GM21619 (cell line): ENCODE results near the gene CD82.
A peak's percentile ranks its signal among the peaks of the same experiment; 100 is the strongest.

Experiments used
- ATAC-seq: cut with Tn5 transposase; IDR thresholded peaks from one replicate; pipeline ENCODE4 v1.9.1; 2021; ENCODE audit not compliant: unreplicated experiment

Gene CD82

DNA sequence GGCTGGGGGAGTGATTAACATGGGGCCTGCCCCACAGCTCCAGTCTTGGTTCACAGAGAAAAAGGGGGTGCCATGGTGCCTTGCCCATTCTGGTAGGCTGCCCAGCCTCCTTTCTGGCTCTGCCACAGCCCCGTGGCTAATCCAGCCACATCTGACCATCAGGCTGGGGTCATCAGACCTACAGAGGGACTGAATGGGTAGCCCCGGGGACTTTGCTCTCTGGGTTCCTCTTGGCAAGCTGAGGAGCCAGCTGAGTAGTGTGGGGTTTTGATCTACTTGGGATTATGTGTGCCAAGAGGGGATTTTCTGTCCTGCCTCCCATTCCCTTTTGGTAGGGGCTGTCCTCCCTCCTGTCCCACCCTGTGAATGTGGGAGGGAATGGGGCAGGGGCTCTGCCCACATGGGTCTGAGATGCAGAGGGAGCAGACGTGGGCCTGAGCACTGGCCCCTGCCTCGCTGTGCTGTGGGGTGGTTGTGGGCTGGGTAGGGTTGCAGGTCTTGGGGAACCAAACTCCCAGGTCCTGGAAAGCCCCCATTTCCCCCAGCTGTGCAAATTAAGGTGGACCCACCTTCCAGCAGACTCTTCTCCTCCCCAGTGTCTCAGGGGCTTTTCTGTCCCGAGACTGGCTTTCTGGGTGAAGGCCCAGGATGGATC, 32.0 kb downstream of the CD82 start:
- peak; percentile 5 for ATAC-seq

DNA sequence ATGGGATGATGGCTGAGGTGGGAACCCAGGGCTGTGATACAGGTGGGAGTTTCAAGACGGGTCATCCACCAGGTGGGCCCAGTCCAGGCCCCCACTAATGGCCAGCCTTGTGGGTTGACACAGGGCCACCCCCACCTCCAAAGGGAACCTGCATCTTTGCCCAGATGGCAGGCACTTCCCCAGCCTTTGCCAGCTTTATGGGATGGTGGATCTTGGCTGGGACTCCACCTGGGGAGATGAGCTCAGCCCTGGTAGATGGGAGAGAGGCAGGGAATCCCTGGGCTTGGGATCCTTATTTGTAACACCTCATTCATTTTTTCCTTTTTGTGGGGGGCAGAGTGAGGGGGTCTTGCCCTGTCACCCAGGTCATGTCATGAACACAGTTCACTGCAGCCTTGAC, 33.4 kb downstream of the CD82 start:
- ATAC-seq: no peak

DNA sequence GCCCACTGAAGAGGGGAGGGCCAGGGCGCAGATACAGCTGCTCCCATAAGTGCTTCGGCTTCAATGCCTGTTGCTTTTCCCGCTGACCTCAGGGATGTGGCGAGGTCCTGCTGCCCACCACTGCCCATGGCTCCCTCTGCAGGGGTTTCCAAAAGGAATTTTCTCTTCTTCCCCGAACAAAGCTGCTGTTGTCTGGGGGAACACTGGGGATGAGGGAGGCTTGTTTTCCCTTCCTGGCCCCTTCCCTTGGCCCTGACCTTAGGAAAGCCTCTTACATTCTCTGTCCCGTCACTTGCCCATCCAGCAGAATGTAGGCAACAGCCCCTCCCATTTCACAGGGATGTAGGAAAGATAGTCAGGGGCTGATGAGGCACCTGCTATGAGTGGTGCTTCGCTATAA, 34.8 kb downstream of the CD82 start:
- ATAC-seq: no peak

DNA sequence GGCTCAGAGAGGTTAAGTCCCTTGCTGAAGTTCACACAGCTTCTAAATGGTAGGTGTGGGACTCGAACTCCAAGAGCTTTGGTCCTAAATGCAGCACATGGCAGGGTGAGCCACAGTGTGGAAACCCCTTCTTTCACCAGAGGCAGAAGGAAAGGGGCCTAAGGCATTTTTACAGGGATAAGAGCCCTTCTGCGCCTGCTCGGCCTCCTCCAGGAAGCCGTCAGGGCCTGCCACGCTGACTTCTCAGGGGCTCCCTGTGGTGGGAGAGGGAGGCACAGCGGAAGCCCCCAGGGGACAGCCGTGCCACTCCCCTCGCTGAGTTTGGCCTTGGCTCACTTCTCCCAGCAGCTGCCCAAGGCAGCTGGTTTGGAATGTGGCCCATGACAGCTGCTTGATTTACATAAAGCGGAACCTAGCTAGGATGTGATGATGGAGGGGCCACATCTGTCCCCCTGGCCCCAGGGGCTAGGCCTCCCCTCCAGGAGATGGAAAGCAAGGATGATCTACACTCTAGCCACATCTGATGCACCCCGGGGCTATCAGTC, 35.4 kb downstream of the CD82 start:
- ATAC-seq: peak; percentile 27

DNA sequence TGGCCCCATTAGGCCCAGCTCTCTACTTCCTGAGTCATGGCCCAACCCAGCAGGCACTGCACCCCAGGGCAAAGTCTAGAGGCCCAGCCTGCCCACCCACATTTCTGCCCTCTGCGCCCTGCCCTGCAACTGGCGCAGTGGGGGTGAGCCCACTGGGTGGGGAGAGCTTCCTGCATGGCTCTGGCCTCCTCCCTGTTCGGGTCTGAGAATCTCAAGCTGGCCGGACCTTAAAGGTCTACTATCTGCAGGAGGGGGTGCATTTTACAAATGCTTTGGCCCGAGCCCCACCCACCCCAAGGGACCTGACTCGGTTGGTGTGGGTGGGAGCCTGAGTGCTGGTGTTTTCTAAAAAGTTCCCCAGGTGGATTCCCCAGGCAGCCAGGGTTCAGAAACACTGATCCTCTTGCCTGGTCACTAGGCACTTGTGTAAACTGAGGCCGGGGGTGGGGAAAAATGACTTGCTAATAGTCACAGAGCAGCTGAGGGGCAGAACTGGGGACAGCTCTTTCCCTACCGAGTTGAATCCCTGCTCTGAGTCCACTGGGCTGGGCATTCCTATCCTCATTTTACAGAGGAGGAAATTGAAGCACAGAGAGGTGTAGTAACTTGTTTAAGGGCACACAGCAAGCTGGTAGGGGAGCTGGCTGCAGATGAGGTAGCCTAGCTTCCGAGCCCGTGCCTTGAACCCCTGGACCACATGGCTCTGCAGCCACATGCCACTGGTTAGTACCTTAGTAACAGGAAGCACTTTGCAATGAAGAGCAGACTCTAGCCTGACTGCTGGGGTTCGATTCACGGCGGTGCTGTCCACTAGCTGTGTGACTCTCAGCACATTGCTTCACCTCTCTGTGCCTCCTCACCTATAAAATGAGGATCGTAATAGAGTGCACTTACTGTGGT, 36.3 kb downstream of the CD82 start:
- peak; percentile 30 for ATAC-seq

DNA sequence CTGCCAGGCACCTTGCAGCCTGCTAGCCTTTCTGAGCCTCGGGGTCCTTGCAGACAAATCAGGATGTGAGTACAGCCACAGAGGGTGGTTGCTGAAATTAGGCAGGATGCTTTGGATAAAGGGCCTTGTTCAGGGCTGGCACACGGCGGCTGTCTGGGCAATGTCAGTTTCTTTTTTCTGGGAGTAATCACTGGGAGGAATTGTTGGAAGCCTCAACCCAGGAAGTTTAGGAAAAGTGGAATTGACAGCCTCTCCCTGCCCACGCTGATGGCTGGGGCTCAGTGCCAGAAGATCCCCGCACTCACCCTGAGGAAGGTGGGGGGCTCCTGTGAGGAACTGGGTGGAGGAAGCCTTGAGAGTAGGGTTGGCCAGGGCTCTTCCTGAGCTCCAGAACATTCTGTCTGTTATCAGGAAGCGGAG, 37.4 kb downstream of the CD82 start:
- no peak for ATAC-seq

DNA sequence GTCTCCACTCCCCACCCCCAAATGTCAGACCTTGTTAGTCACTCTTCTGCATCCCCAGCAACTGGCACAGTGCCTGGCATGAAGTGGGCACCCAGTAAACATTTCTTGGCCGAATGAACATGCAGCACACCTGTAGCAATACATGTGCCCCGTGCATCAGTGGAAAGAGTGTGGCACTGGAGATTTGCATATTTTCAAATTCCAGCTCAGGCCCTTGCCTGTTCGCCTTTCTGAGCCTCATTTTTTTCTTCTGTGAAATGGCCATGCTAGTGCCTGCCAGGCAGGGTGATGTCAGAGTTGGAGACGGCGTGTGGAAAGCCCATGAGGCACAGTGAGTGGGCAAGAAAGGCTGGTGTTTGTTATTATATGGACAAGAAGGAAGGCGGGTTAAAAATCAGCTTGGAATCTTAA, 38.7 kb downstream of the CD82 start:
- ATAC-seq: no peak

DNA sequence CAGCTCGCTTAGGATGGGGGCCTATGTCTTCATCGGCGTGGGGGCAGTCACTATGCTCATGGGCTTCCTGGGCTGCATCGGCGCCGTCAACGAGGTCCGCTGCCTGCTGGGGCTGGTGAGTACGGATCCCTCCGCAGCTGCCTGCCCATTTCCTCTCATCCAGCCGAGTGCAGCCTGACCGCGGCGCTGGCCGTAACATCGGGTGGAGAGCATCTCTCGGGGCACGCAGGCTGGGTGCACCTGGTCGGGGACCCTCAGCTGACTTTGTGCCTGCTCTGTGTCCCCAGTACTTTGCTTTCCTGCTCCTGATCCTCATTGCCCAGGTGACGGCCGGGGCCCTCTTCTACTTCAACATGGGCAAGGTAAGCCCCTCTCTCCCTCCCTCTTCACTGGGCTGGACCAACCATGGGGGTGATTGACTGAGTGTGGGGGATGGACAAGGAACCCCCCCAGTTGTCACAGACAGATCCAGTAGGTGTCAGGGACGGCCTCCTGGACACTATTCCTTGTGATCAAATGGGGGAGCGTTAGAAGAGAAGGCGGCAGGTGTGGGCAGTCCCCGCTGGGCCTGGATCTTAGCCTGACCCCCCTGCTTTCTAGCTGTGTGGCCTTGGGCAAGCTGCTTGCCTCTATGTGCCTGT, 39.7 kb downstream of the CD82 start:
- no peak for ATAC-seq

DNA sequence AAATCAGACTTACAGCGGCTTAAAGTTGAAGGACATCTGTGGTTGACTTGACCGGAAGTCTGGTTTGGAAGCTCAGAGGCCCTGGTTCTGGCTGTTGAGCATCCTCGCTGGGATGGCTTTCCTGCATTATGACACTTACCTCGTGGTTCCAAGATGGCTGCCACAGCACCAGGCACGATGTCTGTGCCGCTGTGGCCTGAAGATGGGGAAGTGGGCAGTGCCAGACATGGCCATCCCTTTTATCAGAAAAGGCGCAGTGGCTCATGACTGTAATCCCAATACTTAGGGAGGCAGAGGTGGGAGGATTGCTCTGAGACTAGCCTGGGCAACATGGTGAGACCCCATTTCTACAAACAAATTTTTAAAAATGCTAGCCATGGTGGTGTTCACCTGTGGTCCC, 40.5 kb downstream of the CD82 start:
- ATAC-seq: no peak

DNA sequence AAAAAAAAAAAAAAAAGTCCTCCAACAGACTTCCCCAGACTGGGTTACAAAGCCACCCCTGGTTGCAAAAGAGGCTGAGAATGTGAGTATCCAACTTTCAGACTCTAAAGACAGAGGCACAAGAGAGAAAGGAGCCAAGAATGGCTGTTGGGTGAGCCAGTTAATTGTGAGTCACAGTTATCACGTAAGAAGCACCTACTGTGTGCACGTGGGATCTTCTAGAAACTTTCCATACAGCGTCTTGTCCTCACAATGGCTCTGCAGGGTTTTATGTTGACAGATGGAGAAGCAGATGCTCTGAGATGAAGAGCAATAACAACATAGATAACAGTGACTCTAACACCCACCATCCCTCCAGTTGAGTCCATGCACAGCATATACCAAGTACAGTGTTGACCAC, 41.0 kb downstream of the CD82 start:
- no peak for ATAC-seq

DNA sequence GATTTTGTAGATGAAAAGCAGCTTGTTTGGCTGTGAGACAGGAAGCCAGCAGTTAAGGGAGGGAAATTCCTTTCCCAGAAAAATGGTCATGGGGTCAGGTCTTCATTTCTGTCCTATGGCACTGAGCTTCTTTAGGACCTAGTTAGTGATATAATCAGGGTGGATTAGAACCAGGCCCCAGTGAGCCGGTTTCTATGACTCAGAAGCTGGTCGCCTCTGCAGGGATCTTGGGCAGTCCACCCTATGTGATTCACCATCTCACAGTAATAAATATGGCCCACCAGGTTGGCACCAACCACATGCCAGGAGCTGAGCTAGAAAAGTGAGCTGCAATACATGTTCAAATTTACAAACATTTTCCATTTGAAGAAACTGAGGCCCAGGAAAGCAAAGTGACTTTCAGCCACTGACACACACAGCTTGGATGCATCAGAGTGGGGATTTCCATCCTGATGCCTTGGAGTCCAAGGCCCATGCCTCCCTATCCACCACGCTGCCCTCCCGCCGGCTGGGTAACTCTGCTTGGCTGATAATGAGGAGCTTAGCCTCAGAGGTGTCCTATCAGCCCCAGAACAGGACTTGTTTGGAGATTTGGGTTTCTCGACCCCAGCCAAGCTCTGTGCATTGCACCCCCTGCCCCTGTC, 42.0 kb downstream of the CD82 start:
- no peak for ATAC-seq

DNA sequence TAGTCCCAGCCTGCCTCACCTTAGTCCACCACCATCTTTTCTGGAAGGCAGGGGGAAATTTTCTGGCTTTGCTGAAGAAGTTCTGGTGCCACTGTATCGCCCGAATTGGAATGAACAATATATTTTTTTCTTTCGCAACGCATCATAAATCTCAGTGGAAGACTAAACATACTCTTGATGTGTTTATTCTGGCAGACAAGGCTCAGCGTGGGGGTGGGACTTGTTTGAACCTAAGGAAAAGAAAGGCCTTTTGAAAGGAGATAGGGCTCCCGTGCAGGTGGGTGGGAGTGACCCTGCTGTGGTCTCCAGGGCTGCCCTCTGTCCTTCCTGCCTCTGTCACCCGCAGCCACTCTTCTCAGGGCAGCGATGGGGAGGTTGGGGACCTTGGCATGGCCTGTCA, 42.5 kb downstream of the CD82 start:
- ATAC-seq: no peak

DNA sequence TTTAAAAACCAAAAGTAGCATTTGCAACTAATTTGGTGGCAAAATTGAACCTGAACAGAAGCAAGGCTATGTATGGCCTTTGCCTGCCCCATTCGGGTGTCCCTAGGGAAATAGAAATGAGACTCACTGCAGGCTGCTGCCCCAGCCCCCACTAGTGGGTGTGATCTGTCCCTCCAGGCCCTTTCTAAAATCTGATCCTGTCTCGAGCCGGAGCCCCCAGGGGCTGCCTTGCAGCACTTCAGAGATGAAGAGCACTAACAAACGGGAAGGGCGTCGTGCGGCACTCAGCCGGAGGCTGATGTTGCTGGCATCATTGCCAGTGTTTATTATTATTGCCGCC, 43.2 kb downstream of the CD82 start:
- peak; percentile 18 for ATAC-seq

DNA sequence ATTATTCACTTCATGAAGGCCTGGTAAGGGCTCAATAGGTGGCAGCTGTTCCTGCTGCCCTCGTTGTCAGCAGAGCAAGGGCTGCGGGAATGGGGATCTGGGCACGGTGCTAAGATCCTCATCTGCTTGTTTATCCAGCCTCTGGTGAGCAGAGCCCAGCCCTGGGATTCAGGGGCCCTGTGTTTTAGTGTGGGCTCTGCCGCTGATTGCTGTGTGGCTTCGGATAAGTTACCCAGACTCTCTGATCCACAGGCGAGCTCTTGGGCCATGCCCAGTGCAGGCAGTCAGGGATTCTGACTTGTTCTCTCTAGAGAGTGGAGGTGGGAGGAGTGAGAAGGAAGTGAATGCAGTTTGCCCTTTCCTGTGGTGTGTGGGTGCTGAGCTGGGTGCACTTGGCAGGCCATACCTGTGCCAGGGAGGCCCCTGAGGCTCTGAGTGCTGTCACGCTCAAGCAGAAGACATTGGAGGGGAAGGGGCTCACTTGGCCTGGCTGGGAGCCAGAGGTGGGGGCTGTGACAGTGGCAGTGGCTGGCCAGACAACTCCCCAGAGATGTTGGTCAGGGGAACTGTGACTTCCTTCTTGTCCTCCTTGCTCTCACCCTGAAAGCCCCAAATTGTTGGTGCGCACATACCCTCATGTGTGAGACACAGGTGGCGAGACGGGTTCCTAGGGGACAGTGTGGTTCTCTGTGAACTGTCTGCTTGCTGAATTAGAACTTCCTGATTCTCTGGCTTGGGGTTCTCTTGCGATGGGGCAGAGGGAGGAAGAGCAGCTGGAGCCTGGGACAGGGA, 43.7 kb downstream of the CD82 start:
- peak; percentile 51 for ATAC-seq

DNA sequence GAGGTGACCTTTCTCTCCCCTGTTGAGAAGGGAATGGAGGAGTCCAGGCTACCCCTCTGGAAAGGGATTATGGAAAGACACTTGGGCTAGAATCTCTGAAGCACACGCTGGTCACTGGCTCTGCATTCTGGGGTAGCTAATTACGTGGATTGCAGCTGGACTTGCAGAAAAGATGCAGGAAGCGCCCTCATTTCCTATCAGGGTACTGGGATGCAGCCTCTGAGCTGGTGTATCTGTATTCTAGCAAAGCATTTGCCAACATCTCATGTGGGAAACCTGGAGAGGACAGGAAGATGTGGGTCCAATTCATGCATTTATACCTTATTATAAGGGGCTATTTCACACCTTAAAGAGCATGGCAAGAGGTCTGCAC, 44.3 kb downstream of the CD82 start:
- ATAC-seq: no peak

DNA sequence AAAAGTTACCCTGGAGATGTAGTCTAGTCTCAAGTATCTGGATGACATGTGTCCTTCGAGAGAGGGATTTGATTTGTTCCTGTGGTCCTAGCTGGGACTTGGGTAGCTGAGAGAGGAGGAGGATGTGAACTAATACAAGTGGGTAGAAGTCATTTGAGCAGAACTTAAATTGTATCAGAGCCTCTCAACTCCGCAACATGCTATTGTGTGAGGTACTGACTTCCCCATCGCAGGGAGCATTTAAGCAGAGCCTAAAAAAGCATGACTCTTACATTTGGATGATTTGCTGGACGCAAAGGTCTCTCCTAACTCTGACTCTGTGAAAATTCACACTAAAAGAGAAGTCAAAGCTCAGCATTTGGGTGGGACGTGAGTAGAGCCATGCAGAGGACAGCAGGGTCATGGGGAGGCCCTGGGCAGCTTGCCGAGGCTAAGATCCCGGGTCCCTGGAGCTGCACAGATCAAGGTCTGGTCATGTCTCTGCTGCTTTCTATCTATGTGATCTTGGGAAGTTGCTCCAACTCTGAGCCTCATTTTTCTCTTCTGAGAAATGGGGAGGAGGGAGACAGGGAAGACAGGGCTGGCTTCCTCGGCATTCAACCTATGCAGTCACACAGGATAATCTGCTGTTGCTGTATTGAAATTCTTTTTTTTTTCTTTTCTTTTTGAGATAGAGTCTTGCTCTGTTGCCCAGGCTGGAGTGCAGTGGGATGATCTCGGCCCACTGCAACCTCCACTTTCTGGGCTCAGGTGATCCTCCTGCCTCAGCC, 44.9 kb downstream of the CD82 start:
- ATAC-seq: no peak

DNA sequence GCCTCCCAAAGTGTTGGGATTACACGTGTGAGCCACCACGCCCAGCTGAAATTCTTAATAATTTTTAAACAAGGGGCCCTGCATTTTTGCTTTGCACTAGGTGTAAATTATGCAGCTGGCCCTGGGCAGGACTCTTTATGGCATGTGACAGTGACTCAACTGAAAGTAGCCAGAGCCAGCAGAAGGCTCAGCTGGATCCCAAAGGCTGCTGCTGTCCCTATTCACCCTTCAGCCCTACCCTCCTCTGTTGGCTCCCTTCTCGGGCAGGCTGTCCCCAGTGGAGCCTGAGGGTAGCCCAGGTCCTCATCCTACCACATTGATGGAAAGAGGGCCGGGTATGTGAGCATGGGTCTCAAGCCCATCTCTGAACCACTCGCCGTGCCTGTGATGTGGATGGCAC, 45.6 kb downstream of the CD82 start:
- ATAC-seq: no peak

DNA sequence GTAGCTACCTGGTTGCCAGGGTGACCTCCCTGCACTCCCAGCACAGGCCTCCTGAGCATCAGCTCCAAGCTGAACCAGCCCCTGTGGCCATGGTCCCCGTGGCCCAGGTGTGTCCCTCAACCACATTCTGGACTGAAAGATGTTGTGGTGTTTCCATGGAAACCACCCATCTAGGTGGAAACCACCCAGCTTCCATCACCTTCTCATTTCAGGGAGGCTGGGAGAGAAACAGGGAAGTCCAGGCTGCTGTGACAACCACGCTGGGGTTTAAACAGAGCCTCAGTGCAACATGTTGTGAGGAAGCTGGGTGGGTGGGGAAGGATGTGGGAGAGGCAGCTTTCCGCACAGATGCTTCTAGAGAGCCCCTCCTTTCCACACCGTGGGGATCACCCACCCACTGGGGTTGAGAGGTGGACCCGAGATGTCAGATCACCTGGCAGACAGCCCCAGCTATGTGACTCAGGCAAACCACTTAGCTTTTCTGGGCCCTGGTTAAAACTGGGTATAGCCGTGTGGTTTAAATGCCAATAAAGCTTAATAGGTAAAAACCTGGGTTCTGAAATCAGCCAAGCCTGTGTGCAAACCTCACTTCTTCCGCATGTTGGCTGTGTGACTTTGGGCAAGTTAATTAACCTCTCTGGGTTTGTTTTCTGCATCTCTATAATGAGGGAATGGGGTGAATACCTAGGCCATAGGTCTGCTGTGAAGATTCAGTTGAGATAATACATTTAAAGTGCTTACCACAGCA, 46.4 kb downstream of the CD82 start:
- peak; percentile 29 for ATAC-seq

DNA sequence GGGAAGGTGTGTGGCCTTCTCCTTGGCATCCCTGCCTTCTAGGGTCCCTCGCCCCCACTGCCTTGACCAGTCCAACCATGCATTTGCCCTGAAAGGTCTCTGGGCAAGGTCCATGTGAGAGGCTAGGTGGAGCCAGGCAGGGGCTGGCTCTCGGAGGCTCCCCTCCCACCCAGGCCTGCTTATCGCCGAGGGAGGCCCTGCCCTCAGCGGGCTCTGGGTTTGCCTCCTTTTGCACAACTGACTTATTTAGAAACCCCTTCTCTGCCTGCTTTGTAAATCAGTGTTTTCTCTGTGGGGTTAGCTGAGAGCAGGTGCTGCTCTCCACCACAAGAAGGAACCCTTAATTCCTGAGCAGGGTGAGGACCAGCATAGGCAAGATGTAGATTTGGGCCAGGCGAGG, 47.7 kb downstream of the CD82 start:
- no peak for ATAC-seq
